GM10266 (cell line): ENCODE results near the gene LYAR.

Experiments used
- DNase-seq: peaks from one replicate; pipeline ENCODE4 v3.0.0; 2012; ENCODE audit errors: extremely low spot score
- TF ChIP-seq, protein P1 (sequence below): IDR thresholded peaks from 2 replicates; pipeline ENCODE4 v1.5.1; 2012; ENCODE audit warnings: mild to moderate bottlenecking, low read depth; ENCODE audit not compliant: control insufficient read depth, insufficient read depth; ENCODE audit errors: missing control alignments

Gene LYAR

GRCh38 chr4:4296283-4296846, 6.4 kb upstream of the LYAR start:
- TF ChIP-seq, protein P1, sequence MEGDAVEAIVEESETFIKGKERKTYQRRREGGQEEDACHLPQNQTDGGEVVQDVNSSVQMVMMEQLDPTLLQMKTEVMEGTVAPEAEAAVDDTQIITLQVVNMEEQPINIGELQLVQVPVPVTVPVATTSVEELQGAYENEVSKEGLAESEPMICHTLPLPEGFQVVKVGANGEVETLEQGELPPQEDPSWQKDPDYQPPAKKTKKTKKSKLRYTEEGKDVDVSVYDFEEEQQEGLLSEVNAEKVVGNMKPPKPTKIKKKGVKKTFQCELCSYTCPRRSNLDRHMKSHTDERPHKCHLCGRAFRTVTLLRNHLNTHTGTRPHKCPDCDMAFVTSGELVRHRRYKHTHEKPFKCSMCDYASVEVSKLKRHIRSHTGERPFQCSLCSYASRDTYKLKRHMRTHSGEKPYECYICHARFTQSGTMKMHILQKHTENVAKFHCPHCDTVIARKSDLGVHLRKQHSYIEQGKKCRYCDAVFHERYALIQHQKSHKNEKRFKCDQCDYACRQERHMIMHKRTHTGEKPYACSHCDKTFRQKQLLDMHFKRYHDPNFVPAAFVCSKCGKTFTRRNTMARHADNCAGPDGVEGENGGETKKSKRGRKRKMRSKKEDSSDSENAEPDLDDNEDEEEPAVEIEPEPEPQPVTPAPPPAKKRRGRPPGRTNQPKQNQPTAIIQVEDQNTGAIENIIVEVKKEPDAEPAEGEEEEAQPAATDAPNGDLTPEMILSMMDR, result no peak
- DNase-seq, result no peak

DNA sequence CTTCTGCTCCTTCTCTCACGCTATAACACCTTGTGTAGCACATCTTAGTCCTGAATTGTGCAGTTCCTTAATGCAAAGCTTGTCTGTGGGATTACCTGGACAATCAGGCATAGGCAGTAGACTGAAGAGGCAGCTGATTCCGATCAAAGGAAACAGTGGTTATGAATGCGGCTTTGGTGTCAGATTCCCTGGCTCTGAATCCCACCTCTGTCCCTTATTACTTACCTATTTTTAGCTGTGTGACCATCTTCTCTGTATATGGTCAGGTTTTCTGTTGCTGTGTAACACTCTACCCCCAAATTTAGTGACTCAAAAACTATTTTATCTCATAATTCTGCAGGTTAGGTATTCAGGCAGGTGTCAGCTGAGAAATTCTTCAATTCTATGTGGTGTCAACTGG, 3.3 kb upstream of the LYAR start:
- no peak for DNase-seq
- TF ChIP-seq, protein P1, result no peak

GRCh38 chr4:4289597-4289940, 385 bp downstream of the LYAR start:
- TF ChIP-seq, protein P1, result no peak
- peak; percentile 18 for DNase-seq

DNA sequence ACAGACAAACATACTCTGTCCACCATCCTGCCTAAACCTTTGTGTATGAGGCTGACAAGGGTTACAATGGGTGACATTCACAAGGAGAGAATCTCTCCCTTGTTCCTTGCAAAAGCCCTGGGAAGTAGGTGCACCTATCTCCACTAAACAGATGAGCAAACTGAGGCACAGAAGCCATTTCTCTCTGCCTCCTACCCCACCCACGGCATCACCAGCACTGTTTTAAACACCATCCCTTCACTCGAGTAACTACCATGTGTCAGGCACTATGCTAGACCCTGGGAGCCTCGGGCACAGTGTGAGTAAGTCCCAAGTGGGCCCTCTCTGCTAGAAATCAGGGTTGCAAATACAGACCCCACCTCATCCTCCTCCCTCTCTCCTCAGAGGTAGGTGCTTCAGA, 899 bp downstream of the LYAR start:
- DNase-seq, result no peak
- TF ChIP-seq, protein P1, result no peak

DNA sequence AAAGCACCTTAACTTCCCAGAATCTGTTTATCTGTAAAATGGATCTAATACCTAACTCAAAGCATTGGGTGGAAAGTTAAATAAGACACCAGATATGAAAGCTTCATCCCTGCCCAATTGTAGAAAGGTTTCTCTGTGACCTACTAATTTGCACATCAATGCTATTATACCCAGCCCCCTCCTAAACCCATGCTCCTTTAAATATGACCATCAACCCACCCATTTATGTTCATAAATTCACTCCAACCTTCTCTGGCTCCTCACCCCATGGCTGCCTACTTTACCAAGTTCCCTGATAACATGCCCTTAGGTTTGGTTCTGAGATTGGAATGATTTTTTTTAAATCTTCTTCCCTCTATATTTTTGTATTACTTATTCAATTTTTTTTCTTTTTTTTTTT, 1.9 kb downstream of the LYAR start:
- no peak for DNase-seq
- TF ChIP-seq, protein P1, result no peak

GRCh38 chr4:4284827-4285618, 4.9 kb downstream of the LYAR start:
- DNase-seq, result no peak
- TF ChIP-seq, protein P1, result no peak

DNA sequence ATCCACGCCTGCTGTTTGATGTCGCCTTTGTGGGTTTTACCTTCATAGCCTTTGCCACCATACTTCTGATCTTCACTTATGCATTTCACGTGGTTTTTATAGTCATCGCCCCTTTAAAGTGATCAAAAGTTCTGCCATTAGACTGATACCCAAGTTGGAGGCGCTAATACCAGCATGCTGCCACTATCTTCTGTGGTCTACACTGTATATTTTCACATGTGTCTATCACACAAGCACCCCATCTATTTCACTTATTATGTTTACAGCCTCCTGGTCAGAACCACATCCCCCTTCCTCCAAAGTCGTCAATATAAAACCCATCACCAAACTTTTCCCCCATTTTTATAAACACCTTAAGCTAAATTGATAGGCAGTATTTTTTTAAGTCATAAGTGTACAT, 8.2 kb downstream of the LYAR start:
- TF ChIP-seq, protein P1, result no peak

More for the DNA sequence above, 8.2 kb downstream of the LYAR start:
- no peak for DNase-seq
